ENCODE results near the gene FOXJ1.

FOXJ1 gene

DNA sequence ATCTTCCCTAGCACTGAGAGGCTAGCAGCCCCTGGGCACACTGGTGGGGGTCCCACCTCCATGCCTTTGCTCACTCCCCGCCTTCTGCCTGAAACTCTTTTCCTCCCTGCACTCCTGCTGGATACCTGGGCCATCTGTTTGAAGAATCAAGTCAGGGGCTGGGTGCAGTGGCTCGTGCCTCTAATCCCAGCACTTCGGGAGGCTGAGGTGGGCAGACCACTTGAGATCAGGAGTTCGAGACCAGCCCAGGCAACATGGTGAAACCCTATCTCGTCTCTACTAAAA lies 15.7 kb downstream of the FOXJ1 start:
- no peak for DNase-seq

DNA sequence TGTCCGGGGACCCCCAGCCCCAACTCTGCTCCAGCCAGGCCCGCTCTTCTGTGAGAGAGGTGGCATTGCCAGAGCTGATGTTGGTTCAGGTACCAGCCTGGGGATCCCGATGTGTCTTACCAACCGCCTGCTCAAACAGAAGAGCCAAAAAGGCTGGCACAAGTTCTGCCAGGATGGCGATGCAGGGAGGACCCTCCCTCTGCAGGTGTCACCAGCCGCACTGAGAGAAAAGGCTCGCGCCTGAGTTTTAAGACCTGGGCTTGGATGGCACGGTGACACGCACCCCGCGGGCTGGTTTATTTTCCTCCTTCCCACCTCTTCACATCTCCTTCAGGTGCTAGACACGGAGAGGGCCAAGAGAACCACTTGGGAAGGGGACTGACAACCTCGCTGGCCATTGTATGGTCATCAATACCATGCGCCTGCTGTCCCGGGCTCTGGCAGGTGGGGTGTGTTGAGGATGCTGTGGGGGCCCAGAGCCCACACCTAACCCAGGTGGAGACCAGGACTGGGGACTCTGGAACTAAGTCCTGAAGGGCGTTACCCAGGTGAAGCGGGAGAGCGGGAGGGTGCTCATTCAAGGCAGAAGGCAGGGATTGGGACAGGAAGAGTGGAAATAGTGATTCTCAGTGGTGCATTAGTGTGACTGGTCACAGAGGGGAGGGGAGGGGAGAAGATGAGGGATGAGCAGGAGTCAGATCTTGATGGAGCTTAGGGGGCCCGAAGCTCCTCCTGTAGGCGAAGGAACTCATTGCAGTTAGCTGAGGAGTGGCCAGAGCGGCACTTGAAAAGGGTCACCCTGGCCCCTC lies 16.3 kb downstream of the FOXJ1 start:
- DNase-seq = no peak

DNA sequence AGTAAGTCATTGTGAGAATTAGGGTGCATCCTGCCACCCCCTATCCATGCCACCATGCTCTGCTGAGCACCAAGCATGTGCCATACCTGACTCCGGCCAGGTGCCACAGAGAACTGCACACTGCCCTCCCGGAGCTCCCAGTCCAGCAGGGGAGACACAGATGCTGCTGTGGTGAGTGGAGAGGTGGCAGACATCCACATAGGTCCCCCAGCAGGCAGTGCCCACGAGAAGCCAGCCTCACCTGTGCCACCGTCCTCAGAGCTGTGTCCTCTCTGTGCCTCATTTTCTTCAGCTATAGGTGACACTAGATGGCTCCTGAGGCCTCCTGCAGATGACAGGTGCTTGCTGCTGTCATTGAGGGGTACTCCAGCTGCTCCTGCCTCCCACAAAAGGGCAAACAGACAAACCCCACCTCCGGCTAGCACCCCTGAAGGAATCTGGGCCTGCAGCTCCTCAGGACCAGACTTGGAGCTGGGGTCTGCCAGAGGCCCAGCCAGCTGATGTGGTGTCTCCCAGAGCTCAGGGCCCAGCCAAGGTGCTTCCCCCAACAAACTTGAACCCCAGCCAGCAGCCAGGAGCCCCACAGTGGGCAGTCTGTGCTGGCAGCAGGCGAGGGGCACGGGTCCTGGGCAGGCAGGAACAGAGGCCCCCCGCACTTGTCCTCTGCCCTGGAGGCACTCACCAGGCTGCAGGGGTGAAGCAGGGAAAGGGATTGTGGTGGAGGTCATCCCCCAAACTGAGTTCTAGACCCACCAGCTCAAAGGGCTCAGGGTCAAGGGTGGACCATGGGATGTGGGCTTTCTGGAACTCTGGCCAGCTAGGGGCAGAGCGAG lies 17.1 kb downstream of the FOXJ1 start:
- DNase-seq = no peak

DNA sequence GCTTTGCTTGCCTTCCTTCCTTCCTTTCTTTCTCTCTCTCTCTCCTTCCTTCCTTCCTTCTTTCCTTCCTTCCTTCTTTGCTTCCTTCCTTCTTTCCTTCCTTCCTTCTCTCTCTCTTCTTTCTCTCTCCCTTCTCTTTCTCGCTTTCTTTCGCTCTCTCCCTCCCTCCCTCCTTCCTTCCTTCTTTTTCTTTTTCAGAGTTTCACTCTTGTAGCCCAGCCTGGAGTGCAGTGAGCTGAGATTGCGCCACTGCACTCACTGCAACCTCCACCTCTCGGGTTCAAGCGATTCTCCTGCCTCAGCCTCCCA lies 17.9 kb downstream of the FOXJ1 start:
- DNase-seq = no peak

DNA sequence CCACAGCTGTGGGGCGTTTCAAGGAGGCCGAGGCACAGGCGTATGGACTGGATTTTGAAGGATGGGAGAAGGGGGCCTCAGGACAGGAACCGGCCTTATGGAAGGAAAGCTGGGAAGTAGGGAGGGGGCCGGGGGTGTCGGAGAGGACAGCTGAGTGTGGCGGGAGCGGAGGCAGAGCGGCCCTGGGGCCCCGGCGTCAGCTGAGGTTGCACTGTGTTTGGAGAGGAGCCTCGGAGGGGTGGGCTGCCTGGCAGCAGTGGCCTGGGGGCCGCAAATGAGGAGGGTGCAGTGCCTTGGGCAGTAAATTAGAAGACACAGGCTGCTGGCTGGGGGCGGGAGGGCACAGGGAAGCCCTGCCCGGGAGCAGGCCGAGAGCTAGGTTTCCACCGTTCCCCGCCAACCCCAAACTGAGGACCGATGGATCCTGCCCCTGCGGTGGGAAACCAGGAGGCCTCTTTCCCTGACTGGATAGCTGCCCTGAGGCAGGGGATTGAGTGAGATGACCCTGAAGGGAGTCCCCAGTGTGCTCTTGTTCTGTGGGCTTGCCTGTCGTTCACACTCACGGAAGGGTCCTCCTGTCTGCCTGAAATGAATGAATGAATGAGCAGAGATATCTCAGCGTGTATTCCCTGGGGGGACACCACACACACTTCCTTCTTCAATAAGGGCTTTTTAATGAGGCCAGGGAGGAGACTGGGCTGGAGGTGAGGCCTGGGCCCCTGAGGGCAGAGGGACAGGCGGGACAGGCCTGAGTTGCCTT lies 18.4 kb downstream of the FOXJ1 start:
- no peak for DNase-seq

DNA sequence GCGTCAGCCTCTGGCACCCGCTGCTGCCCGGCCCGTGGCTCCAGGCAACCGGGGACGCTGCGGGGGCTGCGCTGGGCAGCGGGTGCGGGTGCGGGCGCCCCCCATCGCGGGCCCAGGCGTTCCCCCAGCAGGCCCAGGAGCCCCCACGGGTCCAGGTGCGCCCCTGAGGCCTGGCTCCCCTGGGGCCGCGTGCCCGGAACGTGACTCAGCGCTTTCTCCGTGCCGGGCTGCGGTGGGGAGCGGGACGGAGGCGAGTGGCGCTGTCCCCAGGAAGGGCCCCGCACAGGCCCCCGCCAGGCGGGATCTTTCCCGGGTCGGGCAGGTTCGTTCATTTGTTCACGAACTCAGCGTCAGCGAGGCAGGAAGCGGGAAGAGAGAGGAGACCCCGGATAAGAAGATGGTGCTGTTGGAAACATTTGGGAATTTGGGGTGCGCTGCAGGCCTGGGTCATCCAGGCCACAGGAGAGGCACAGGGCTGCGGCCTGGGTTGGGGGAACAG lies 19.1 kb downstream of the FOXJ1 start:
- peak in 2 of 58 donors; percentile 20 to 27 for DNase-seq

DNA sequence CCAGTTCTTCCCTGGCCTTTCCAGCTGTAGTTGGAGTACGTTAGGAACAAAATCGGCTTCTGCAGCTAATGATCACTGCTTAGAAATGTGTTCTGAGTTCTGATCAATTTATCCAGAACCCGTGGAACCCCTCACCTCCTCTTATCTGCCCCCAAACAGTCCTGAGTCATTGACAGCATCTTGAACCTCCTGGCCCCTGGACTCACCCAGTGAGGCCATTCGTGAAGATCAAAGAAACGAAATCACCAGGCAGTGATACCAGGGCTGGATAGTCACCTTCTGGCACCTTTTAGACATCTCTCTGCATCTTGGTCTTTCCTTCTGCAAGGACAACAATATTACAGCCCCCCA lies 20.4 kb downstream of the FOXJ1 start:
- no peak for DNase-seq

DNA sequence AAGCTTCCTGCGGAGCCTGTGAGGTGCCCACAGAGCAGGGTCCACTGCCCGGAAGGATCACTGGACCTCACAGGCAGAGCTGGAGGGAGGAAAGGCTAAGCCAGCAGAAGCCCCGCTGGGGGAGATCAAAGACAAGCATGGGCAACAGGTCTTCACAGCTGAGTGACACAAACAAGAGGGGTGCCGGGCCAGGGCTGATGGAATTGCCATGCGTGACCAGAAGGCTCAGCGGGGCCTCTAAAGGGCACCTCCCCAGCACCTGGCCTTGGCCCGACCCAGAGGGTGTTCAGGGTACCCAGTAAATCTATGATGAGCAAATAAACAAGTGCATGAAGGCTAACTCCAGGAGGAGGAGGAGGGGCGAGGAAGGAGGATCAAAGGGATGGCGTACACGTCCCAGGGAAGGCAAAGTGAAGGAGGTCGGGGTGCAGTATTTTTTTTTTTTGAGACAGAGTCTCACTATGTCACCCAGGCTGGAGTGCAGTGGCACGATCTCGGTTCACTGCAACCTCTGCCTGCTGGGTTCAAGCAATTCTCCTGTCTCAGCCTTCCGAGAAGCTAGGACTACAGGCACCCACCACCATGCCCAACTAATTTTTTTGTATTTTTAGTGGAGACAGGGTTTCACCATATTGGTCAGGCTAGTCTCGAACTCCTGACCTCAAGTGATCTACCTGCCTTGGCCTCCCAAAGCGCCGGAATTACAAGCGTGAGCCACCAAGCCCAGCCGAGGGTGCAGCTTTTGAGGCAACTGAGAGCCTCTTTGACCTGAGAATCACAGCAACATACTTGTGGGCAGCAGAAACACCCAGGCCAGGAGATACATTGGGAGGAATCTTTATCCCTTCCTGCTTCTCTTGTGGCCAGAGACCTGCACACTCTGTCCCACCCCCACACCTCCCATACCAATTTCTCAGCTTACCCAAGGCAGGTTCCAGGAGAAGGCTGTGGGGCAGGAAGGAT lies 21.4 kb downstream of the FOXJ1 start:
- DNase-seq = no peak

DNA sequence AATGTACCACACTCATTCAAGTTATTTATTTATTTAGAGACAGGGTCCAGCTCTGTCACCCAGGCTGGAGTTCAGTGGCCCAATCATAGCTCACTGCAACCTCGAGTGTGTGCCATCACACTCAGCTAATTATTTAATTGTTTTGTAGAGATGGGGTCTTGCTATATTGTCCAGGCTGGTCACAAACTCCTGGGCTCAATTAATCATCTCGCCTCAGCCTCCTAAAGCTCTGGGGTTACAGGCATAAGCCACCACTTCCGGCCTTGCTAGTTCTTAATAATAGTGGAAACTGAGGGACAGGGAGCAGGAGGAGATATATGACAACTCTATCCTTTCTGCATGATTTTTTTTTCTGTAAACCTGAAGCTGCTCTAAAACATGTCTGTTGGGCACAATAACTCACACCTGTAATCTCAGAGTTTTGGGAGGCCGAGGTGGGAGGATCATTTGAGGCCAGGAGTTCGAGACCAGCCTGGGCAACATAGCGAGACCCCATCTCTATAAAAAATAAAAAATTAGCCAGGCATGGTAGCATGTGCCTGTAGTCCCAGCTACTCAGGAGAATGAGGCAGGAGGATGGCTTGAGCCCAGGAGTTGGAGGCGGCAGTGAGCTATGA lies 25.8 kb downstream of the FOXJ1 start:
- no peak for DNase-seq

DNA sequence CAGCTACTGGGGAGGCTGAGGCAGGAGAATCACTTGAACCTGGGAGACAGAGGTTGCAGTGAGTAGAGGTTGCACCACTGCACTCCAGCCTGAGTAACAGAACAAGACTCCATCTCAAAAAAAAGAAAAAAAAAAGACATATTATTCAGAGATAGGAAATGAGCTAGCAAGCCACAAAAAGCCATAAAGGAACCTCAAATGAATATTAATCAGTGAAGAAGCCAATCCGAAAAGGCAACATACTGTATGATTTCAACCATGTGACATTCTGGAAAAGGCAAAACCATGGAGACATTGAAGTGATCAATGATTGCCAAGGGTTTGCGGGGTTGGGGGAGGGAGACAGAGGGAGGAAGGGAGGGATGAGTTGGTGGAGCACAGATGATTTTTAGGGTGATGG lies 29.1 kb downstream of the FOXJ1 start:
- no peak for DNase-seq

DNA sequence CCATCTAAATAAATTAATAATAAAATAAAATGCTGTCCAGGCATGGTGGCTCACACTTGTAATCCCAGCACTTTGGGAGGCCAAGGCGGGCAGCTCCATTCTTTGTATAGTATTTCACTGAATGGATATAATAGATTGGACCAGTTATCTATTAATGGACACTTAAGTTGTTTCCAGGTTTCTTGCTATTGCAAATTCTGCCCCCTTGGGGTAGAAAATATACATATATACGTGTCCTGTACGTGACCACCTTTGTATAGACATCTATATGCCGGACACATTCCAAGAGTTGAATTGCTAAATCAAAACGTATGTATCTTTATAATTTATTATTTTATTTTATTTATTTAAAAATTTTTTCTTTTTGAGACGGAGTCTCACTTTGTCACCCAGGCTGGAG lies 33.5 kb downstream of the FOXJ1 start:
- DNase-seq = no peak

DNA sequence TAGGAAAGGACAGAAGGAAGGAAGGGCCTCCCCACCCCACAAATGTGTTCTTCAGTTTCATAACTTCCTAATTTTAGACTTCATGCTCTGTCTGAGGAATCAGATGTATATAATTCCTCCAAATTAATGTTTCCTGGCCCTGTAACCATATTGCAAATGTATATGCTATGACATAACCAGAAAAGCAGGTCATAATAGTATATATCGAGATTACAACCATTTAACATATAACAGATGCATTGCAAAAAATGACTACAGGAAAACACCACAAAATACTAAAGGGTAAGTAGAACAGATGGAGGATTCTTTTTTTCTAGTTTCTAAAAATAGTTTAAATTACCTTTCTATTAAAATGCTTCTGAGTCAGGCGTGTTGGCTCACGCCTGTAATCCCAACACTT lies 34.3 kb downstream of the FOXJ1 start:
- DNase-seq = no peak

DNA sequence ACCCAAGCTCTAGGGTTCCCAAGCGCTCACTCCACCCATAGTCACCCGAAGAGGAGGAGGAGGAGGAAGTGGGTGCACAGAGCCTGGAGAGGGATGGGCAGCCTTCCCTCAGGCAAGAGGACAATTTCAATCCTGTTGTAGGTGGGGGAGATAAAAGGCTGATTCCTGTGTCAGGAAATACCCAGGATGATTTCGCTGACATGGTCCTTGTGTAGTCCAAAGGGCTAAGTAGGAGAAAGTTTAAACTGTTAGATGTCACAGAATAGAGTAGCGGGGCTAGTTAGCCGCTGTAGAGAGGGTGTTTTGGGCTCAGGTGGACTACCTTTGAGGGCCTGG lies 36.2 kb downstream of the FOXJ1 start:
- DNase-seq = no peak

DNA sequence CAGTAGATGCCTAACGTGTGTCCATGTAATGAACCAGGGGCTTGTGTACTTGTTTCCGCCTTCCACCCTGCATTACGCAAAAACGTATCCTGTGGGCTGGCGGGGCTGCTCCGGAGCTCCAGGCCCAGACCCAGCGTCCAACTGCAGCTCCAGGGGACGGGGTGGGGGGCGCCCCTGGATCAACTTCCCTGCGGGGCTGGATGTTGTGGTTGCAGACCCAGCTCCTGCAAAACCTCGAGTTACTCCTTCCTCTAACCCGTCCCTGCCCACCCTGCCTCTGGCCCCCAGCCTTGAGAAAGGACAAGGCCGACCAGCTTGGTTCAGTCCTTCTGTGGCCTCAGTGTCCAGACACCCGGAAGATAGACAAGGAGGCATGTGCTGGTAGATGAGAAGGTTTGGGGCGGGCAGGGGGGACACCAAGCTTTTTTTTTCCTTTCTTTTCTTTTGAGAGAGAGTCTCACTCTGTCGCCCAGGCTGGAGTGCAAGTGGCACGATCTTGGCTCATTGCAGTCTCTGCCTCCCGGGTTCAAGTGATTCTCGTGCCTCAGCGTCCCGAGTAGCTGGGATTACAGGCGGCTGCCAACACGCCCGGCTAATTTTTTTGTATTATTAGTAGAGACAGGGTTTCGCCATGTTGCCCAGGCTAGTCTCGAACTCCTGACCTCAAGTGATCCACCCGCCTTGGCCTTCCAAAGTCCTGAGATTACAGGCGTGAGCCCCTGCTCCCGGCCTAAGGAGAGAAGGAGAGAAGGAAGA lies 36.7 kb downstream of the FOXJ1 start:
- DNase-seq = peak in 1 of 58 donors; percentile 61

DNA sequence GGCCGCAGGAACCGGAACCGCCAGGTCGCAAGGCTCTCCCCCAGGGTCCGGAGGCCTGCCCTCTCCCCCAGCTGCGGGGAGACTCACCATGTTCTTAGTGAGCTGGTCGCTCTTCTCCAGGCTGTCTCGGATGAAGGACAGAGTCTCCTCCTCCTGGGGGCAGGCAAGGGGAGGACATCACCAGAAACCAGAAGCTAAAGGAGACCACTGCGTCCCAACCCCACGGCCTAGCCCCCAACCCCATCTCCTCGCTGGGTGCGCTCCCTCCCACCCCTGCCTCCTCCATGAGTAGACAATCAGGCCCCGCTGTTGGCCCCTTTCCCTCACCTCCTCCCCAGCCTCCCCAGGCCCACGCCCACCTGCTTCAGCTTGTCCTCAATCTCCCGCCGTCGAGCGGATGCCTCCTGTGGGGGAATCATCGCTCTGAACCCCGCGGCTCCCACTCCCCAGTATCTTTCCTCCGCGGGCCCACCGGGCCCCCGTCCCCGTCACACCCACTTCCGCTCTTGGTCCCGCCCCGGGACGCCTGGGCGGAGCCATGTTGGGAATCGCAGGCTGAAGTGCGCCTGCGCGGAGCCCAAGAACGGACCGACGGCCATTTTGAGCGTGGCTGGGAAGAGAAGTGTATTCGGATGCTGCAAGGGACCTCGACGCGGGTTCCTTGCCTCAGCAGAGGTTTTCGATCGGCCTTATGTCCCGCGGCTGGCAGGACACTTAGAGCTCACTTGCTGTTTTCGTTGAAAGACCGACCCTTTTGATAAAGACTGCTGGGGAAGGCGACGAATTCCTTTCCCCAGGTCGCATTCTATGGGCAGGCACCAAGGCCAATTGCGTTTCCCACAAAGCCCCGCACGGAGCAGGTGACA lies 37.5 kb downstream of the FOXJ1 start, which contains the start of gene EXOC7:
Gene EXOC7, minus strand, starts transcription at position 514 of the 866 bp plus-strand sequence. Its CDS starts 95 bp downstream, at position 419.
- DNase-seq = peak in 57 of 58 donors; percentile 71 to 93 (median 87)

DNA sequence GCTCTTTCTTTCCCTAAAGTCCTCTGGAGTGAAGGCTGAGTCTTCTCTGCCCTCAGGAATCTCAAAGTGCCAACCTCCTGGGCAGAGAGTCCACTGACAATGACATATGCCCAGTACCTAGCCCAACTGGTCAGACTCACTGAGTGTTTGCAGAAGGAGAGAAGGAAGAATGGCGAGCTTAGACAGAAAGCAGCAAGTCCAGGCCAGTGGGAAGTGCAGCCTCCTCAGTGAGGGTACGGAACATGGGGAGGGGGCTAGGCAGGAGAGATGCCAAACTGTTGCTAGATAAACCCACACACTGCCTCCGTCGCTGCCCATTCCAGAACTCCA lies 38.1 kb downstream of the FOXJ1 start:
- no peak for DNase-seq

DNA sequence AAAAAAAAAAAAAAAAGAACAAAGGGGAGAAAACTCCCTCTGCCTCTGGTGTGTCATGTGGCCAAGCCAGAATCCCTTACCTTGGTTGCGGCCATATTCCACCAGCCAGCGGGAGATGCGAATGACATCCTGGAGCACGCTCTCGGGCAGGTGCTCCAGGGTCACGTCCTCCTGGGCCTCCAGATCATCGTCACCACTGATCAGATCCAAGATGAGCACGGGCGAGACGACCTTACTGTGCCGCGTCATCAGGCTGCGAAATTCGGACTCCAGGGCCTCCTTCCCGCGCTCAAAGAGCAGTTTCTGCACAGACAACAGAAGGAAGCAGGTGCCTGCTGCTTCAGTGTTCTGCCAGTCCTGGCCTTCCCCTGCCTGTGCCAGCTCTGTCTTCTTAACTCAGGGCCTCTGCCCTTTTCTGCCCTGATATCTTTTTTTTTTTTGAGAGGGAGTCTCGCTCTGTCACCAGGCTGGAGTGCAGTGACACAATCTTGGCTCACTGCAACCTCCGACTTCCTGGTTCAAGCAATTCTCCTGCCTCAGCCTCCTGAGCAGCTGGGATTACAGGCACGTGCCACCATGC lies 43.2 kb downstream of the FOXJ1 start:
- DNase-seq = no peak

DNA sequence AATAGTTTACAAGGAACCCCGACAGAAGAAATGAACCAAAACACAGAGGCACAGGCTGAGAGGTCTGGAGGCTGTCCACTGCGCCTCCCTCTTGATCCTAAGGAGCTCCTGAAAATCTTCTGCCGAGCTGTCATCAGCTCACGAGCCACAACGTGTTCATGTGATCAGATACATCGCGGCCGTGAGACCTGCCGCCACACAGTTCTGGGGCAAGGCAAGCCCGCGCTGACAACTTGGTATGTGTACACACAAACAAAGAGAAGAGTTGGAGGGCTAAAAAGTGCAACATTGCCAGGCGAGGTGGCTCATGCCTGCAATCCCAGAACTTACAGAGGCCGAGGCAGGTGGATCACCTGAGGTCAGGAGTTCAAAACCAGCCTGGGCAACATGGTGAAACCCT lies 45.1 kb downstream of the FOXJ1 start:
- DNase-seq = no peak

DNA sequence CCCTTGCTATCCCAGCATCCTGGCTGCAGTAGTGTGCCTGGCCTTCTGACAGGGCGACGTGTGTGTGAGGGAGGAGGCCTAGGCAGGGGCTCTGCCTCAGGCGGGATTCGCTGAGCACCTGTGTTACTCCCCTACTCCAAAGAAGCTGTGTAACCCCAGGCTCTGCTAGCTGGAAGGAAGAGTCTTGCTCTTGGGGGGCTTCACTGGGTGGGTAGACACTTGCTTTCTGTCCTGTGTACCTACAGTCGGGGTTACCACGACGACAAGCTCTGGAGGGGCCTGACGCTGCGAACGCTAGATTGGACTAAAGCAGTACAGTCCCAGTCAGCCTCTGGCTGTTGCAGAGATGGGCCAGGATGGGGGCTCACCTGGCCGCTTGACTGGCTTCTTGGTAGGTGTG lies 47.0 kb downstream of the FOXJ1 start:
- DNase-seq = no peak

All from anterior cingulate cortex (tissue), 58 donors.